Adrenal gland (tissue), 12 donors: ENCODE measurements around the gene SP8. TPM values are rescaled to one million over a fixed set of nuclear protein-coding genes. Genes with fewer than 3 reads are reported as not detected.

Experiments used
- DNase-seq, 7 donors: peaks; one replicate each; pipeline ENCODE4 v3.0.0-alpha.2; 2019 to 2020
- H3K27ac ChIP-seq, 5 donors: fragments of 200-600 bp; sonication (generic) in 4 of 5; 1 replicate in 3 of 5; 2 replicates in 2 of 5; pipeline versions ENCODE4 v1.5.1 to v1.8.0; 2016 to 2020; ENCODE audit warnings: mild to moderate bottlenecking in 1 of 5
- H3K27me3 ChIP-seq: fragments of 200-600 bp; 2 replicates; pipeline ENCODE4 v1.8.0; 2021
- H3K36me3 ChIP-seq, 2 donors: fragments of 200-600 bp; replicated peaks in 1 of 2; 1 replicate in 1 of 2; 2 replicates in 1 of 2; pipeline versions ENCODE4 v1.5.1 to v1.8.0; 2018 to 2022
- H3K4me1 ChIP-seq, 2 donors: fragments of 200-600 bp; replicated peaks in 1 of 2; 1 replicate in 1 of 2; 2 replicates in 1 of 2; pipeline versions ENCODE4 v1.5.1 to v1.8.0; 2018 to 2021
- H3K4me3 ChIP-seq, 4 donors: fragments of 200-600 bp; sonication (generic) in 3 of 4; one replicate each; pipeline ENCODE4 v1.5.1; 2016 to 2018
- H3K9me3 ChIP-seq, 3 donors: fragments of 200-600 bp; sonication (generic) in 1 of 3; replicated peaks in 1 of 3; 1 replicate in 2 of 3; 2 replicates in 1 of 3; pipeline versions ENCODE4 v1.5.1 to v1.8.0; 2016 to 2021
- POLR2A ChIP-seq, 2 donors: fragments of 450-650 bp; IDR thresholded peaks; one replicate each; pipeline ENCODE4 v1.6.1; 2017; ENCODE audit warnings: antibody characterized with exemption in 2 of 2, mild to moderate bottlenecking in 2 of 2, moderate library complexity in 1 of 2
- WGBS, 4 donors: extraction: QIAGEN DNeasy Blood & Tissue Kit in 2 of 4; methylation state at CpG; one replicate each; pipeline versions ENCODE4 v1.1.5 to v1.1.7; 2013 to 2017; 5-methylcytosine and 5-hydroxymethylcytosine counted together
- intact Hi-C, 2 donors: fragments of 100-400 bp; cut with DNase I; formaldehyde crosslinking; loops; one replicate each; pipeline versions ENCODE4 v1.14.1 to v1.15.0; 2022 to 2023
- polyA plus RNA-seq, 3 donors: library from polyadenylated mRNA; stranded (reverse); fragments of 200-250 nt in 2 of 3; fragments of 350-450 nt in 1 of 3; fragmentation: Illumina TruSeq in 1 of 3; extraction: RNeasy Lipid Tissue Mini Kit (QIAGEN cat#74804) in 1 of 3; gene quantifications; one replicate each; pipeline ENCODE4 v1.2.3, GENCODE V29; 2013 to 2014
- total RNA-seq, 9 donors: library from RNA; depleted of rRNA in 4 of 9; stranded (reverse); fragments of >200 nt in 4 of 9; fragments of 120-200 nt in 1 of 9; fragmentation: NEBNext Ultra II Directional in 1 of 9; extraction: Animal tissue kit (Norgen Biotek cat#: 25700) in 1 of 9; gene quantifications; one replicate each; pipeline versions ENCODE4 v1.1.0 to v1.2.4, GENCODE V29; 2013 to 2023
- TF ChIP-seq, protein P1 (sequence below), 6 experiments: fragments of 450-650 bp in 4 of 6; fragments of 200-600 bp in 2 of 6; sonication (generic) in 1 of 6; IDR thresholded peaks; 1 replicate in 5 of 6; 2 replicates in 1 of 6; pipeline versions ENCODE4 v1.5.1 to v1.8.0; 2016 to 2021; ENCODE audit warnings: antibody characterized with exemption in 6 of 6, mild to moderate bottlenecking in 2 of 6, moderate library complexity in 1 of 6
- donor health status: healthy with polysubstance abuse.
- donor health status: Bipolar disorder and iron deficiency.
- donor health status: DM: yes; HTN: yes; CAD: no.
- donor health status: DM: no; HTN: no; CAD: no.
- donor health status: DM: no; HTN: no; CAD: no.
- donor health status: DM: yes; HTN: yes; CAD: no.

SP8 gene
- total and polyA plus RNA-seq, 12 donors: not detected

DNA sequence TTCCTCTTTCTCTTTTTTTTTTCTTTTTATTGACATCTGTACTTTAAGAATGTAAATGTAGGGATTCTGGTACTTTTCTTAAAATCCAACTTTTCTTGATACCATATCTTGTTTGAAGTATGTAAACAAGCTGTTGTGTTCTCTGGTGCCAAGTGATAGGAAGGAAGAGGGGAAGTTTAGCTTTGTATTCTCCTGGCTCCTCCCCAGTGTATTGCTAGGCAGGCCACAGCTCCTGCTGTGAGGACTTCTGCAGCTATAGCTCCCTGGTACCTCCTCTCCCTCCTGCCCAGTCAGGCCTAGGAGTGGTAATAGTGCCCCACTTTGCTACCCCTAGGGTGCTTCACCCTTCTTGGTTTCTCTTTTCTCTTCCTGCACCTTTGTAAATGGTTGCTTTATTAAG is 45.3 kb upstream of the SP8 start:
- intact Hi-C loops: no loop called here
- H3K4me1 ChIP-seq: no peaks in the 10 kb centered on the region
- H3K27me3 ChIP-seq: peaks cover 7% of the 10 kb centered on the region
- H3K4me3 ChIP-seq: no peak overlapping the region
- no peak overlapping the region for H3K27ac ChIP-seq
- TF ChIP-seq, protein P1, sequence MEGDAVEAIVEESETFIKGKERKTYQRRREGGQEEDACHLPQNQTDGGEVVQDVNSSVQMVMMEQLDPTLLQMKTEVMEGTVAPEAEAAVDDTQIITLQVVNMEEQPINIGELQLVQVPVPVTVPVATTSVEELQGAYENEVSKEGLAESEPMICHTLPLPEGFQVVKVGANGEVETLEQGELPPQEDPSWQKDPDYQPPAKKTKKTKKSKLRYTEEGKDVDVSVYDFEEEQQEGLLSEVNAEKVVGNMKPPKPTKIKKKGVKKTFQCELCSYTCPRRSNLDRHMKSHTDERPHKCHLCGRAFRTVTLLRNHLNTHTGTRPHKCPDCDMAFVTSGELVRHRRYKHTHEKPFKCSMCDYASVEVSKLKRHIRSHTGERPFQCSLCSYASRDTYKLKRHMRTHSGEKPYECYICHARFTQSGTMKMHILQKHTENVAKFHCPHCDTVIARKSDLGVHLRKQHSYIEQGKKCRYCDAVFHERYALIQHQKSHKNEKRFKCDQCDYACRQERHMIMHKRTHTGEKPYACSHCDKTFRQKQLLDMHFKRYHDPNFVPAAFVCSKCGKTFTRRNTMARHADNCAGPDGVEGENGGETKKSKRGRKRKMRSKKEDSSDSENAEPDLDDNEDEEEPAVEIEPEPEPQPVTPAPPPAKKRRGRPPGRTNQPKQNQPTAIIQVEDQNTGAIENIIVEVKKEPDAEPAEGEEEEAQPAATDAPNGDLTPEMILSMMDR (IDR thresholded peaks at IDR 0.05): no peak
- no peak for TF ChIP-seq POLR2A (IDR thresholded peaks at IDR 0.05)
- H3K9me3 ChIP-seq: no peaks in the 10 kb centered on the region
- DNase-seq: no peak
- no peaks in the 10 kb centered on the region for H3K36me3 ChIP-seq

DNA sequence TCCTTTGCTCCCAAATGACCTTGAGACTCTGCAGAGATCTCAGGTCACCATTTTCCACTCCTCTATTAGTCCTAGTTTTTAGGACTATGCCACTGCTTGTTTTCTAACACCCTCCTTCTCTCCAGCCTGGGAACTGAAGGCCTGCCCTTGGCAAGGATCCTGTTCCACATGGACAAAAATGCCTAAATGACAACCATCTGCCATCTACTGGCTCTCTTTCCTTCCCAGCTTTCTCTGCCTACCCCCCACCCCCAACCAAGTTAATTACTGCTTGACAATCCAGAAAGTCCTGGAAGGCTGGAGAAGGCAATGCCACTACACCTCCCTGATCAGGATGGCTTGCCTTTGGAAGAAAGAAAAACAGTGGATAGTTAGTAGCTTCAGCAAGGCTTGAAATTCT is 44.8 kb upstream of the SP8 start:
- no peak for DNase-seq
- TF ChIP-seq POLR2A (IDR thresholded peaks at IDR 0.05): no peak
- TF ChIP-seq, protein P1 (IDR thresholded peaks at IDR 0.05): no peak
- Histone ChIP-seq H3K27me3 (peaks cover 11% of the 10 kb centered on the region), H3K4me3 (no peak overlapping the region), H3K9me3 (no peaks in the 10 kb centered on the region), H3K27ac (no peak overlapping the region), H3K4me1 (no peaks in the 10 kb centered on the region), H3K36me3 (no peaks in the 10 kb centered on the region)
- intact Hi-C loops: no loop called here

DNA sequence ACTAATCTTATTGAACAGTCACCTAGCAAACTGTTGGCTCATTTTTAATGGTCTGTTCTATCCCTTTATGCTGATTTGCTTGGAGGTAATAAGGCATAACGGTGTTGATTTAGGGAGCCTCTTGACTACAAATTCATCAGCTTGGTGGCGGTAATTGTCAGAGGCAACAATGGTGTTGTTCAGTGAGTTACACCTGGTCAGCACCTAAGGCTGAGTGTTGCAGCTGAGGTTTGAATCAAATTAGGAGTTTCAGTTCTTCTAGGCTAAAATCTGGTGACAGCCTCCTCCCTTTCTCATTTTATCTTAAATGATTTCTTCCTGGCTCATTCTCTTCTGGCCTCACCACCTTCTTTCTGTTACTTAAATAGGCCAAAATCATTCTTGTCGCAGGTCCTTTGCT is 42.3 kb upstream of the SP8 start:
- 73 to 88% (median 79%) methylated on average over 3 of the region's 3 CpGs for WGBS, 4 donors

DNA sequence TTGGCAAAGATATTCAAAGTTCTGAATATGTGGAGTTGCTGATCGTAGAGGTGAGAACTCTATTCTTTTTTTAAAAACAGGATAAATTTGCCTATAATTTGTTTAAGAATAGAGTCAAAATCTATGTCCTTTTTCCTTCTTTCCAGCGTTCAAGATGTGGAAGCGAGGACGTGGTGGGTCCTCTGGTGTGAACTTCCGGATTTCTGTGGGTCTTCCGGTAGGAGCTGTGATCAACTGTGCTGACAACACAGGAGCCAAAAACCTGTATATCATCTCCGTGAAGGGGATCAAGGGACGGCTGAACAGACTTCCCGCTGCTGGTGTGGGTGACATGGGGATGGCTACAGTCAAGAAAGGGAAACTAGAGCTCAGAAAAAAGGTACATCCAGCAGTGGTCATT is 40.5 kb upstream of the SP8 start:
- intact Hi-C loops: no loop called here

More for the DNA sequence above, 42.3 kb upstream of the SP8 start:
- Histone ChIP-seq H3K27me3 (peaks cover 11% of the 10 kb centered on the region), H3K36me3 (no peaks in the 10 kb centered on the region), H3K9me3 (no peaks in the 10 kb centered on the region), H3K4me3 (no peak overlapping the region), H3K4me1 (no peaks in the 10 kb centered on the region), H3K27ac (no peak overlapping the region)
- intact Hi-C loops: no loop called here
- no peak for TF ChIP-seq POLR2A (IDR thresholded peaks at IDR 0.05)
- TF ChIP-seq, protein P1 (IDR thresholded peaks at IDR 0.05): no peak
- DNase-seq: no peak

More for the DNA sequence above, 40.5 kb upstream of the SP8 start:
- H3K4me3 ChIP-seq: no peak overlapping the region
- H3K27me3 ChIP-seq: peaks cover 4% of the 10 kb centered on the region
- H3K9me3 ChIP-seq: no peaks in the 10 kb centered on the region
- DNase-seq: no peak
- H3K36me3 ChIP-seq: no peaks in the 10 kb centered on the region
- 72 to 84% (median 75%) methylated on average over 9 of the region's 9 CpGs for WGBS, 4 donors
- no peak overlapping the region for H3K27ac ChIP-seq
- TF ChIP-seq POLR2A (IDR thresholded peaks at IDR 0.05): no peak
- TF ChIP-seq, protein P1 (IDR thresholded peaks at IDR 0.05): no peak
- no peaks in the 10 kb centered on the region for H3K4me1 ChIP-seq
